Karpas-422 (cell line): ENCODE data around the gene TNP1. TPM values are rescaled to one million over a fixed set of nuclear protein-coding genes. Genes with fewer than 3 reads are reported as not detected.

ENCODE experiments used
- DNase-seq: peaks from one replicate; pipeline ENCODE4 v3.0.0-alpha.2; 2015
- H2AFZ ChIP-seq: fragments of 200-600 bp; sonication (generic); 2 replicates; pipeline ENCODE4 v1.6.1; 2014; ENCODE audit warnings: antibody characterized with exemption, low read length, mixed read lengths
- H3K27ac ChIP-seq: fragments of 200-600 bp; sonication (generic); 2 replicates; pipeline ENCODE4 v1.5.1; 2014; ENCODE audit warnings: mild to moderate bottlenecking, low read length, moderate library complexity
- H3K27me3 ChIP-seq: fragments of 200-600 bp; sonication (generic); 2 replicates; pipeline ENCODE4 v1.6.1; 2014; ENCODE audit warnings: low read length, mixed read lengths
- H3K36me3 ChIP-seq: fragments of 200-600 bp; sonication (generic); 2 replicates; pipeline ENCODE4 v1.6.1; 2014; ENCODE audit warnings: low read length, mixed read lengths; ENCODE audit not compliant: insufficient read depth
- H3K4me1 ChIP-seq: fragments of 200-600 bp; sonication (generic); 2 replicates; pipeline ENCODE4 v1.6.1; 2014; ENCODE audit warnings: mild to moderate bottlenecking, low read length, mixed read lengths
- H3K4me2 ChIP-seq: fragments of 200-600 bp; sonication (generic); 2 replicates; pipeline ENCODE4 v1.6.1; 2014; ENCODE audit warnings: low read length, low read depth, mild to moderate bottlenecking; ENCODE audit not compliant: poor library complexity, severe bottlenecking
- H3K4me3 ChIP-seq: fragments of 200-600 bp; sonication (generic); 2 replicates; pipeline ENCODE4 v1.5.1; 2014; ENCODE audit warnings: mild to moderate bottlenecking, antibody characterized with exemption, low read length, mixed read lengths
- H3K79me2 ChIP-seq: fragments of 200-600 bp; sonication (generic); 2 replicates; pipeline ENCODE4 v1.6.1; 2014; ENCODE audit warnings: mild to moderate bottlenecking, low read length, mixed read lengths
- H3K9ac ChIP-seq: fragments of 200-600 bp; sonication (generic); 2 replicates; pipeline ENCODE4 v1.6.0; 2014; ENCODE audit warnings: low read length
- H3K9me2 ChIP-seq: fragments of 200-600 bp; sonication (generic), shearing (Covaris generic); replicated peaks from 2 replicates; pipeline ENCODE4 v1.6.0; 2014; ENCODE audit warnings: mild to moderate bottlenecking, low read length, moderate library complexity; ENCODE audit not compliant: insufficient read depth
- H3K9me3 ChIP-seq: fragments of 300-700, 200-600 bp; sonication (generic); 2 replicates; pipeline ENCODE4 v1.6.1; 2014; ENCODE audit warnings: low read length, mixed read lengths
- H4K20me1 ChIP-seq: fragments of 200-600 bp; sonication (generic); 2 replicates; pipeline ENCODE4 v1.6.1; 2014; ENCODE audit warnings: mild to moderate bottlenecking, antibody characterized with exemption, low read length, low read depth; ENCODE audit not compliant: insufficient read depth
- total RNA-seq: library from RNA; depleted of rRNA; stranded (reverse); fragments of >200 nt; shearing (Covaris generic); gene quantifications from 2 replicates; pipeline ENCODE4 v1.2.3, GENCODE V29; 2014; ENCODE audit warnings: low replicate concordance; rRNA removed

TNP1 gene
- total RNA-seq, 1 experiment from 2014 or later: not detected

DNA sequence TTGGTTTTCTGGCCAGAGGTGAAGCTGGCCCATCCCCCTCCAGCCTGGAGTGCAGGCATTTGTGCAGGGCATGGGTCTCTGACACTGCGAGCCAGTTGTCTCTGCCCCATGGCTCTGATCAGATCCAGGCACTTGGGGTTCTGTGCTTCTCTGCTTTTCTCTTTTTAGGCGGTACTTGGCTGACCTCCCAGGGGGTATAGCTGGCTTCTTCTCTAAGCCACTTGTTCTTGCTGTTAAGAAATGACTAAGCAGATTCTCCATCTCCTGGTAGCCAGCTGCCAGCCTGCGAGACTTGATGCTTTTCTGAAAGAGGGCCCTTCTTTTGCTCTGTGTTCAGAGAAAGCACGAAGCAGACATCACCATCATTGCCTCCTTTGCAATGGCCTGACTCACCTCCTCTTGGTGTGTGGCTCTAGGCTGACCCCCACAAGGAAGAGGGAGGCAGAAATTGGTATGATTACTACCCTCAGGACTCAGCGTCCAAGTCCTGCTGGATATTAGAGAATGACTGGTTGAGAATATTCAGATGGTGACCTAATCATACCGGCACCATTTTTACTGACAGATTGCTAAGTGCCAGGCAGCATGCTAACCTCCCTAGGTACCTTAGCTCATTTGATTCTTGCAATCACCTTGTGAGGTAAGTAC lies 32.7 kb downstream of the TNP1 start:
- H3K36me3 ChIP-seq: no peaks in the 10 kb centered on the region
- no peak overlapping the region for H2AFZ ChIP-seq
- no peaks in the 10 kb centered on the region for H3K9me2 ChIP-seq
- no peak overlapping the region for H3K4me2 ChIP-seq
- H4K20me1 ChIP-seq: no peaks in the 10 kb centered on the region
- no peak for DNase-seq
- no peaks in the 10 kb centered on the region for H3K27me3 ChIP-seq
- no peak overlapping the region for H3K27ac ChIP-seq
- H3K9me3 ChIP-seq: no peaks in the 10 kb centered on the region
- no peak overlapping the region for H3K4me3 ChIP-seq
- no peaks in the 10 kb centered on the region for H3K79me2 ChIP-seq
- H3K9ac ChIP-seq: no peak overlapping the region
- H3K4me1 ChIP-seq: no peaks in the 10 kb centered on the region

GRCh38 chr2:216822470-216822869 lies 37.4 kb downstream of the TNP1 start:
- Histone ChIP-seq H3K27ac (no peak overlapping the region), H3K9me2 (no peaks in the 10 kb centered on the region), H4K20me1 (no peaks in the 10 kb centered on the region), H3K36me3 (no peaks in the 10 kb centered on the region), H3K4me1 (no peaks in the 10 kb centered on the region), H3K27me3 (no peaks in the 10 kb centered on the region; the same call in 1 of the 2 replicates), H2AFZ (no peak overlapping the region), H3K79me2 (no peaks in the 10 kb centered on the region), H3K4me3 (no peak overlapping the region), H3K9me3 (no peaks in the 10 kb centered on the region), H3K9ac (no peak overlapping the region), H3K4me2 (no peak overlapping the region)
- no peak for DNase-seq

GRCh38 chr2:216820709-216821108 lies 39.2 kb downstream of the TNP1 start:
- no peaks in the 10 kb centered on the region for H3K79me2 ChIP-seq
- no peaks in the 10 kb centered on the region for H3K9me2 ChIP-seq
- H3K4me3 ChIP-seq: no peak overlapping the region
- no peaks in the 10 kb centered on the region for H3K9me3 ChIP-seq
- no peak overlapping the region for H3K4me2 ChIP-seq
- no peak overlapping the region for H3K27ac ChIP-seq
- H3K9ac ChIP-seq: no peak overlapping the region
- H3K4me1 ChIP-seq: no peaks in the 10 kb centered on the region
- no peak overlapping the region for H2AFZ ChIP-seq
- H4K20me1 ChIP-seq: no peaks in the 10 kb centered on the region
- H3K27me3 ChIP-seq: no peaks in the 10 kb centered on the region; the same call in 1 of the 2 replicates
- H3K36me3 ChIP-seq: no peaks in the 10 kb centered on the region
- DNase-seq: no peak

- H3K9ac ChIP-seq: no peak overlapping the region
Measured at GRCh38 chr2:216819766-216820165, 40.1 kb downstream of the TNP1 start.

GRCh38 chr2:216819055-216819454 lies 40.8 kb downstream of the TNP1 start:
- no peaks in the 10 kb centered on the region for H3K79me2 ChIP-seq
- no peak for DNase-seq
- no peaks in the 10 kb centered on the region for H3K9me3 ChIP-seq
- no peaks in the 10 kb centered on the region for H3K4me1 ChIP-seq
- H3K27ac ChIP-seq: no peak overlapping the region
- no peaks in the 10 kb centered on the region for H4K20me1 ChIP-seq
- no peak overlapping the region for H2AFZ ChIP-seq
- no peak overlapping the region for H3K9ac ChIP-seq
- H3K27me3 ChIP-seq: no peaks in the 10 kb centered on the region; the same call in 1 of the 2 replicates
- no peaks in the 10 kb centered on the region for H3K36me3 ChIP-seq
- no peak overlapping the region for H3K4me2 ChIP-seq
- H3K4me3 ChIP-seq: no peak overlapping the region
- H3K9me2 ChIP-seq: no peaks in the 10 kb centered on the region

More at GRCh38 chr2:216819766-216820165, 40.1 kb downstream of the TNP1 start:
- no peak overlapping the region for H3K4me3 ChIP-seq
- no peaks in the 10 kb centered on the region for H3K36me3 ChIP-seq
- DNase-seq: no peak
- no peaks in the 10 kb centered on the region for H4K20me1 ChIP-seq
- no peaks in the 10 kb centered on the region for H3K9me3 ChIP-seq
- H3K4me1 ChIP-seq: no peaks in the 10 kb centered on the region
- no peak overlapping the region for H3K27ac ChIP-seq
- no peaks in the 10 kb centered on the region for H3K9me2 ChIP-seq
- no peak overlapping the region for H3K4me2 ChIP-seq
- H3K79me2 ChIP-seq: no peaks in the 10 kb centered on the region
- no peaks in the 10 kb centered on the region; the same call in 1 of the 2 replicates for H3K27me3 ChIP-seq
- no peak overlapping the region for H2AFZ ChIP-seq

GRCh38 chr2:216810399-216811160 lies 49.3 kb downstream of the TNP1 start:
- Histone ChIP-seq H3K9me2 (no peaks in the 10 kb centered on the region), H4K20me1 (no peaks in the 10 kb centered on the region), H3K79me2 (no peaks in the 10 kb centered on the region), H3K4me2 (no peak overlapping the region), H3K4me3 (no peak overlapping the region), H2AFZ (no peak overlapping the region), H3K4me1 (no peaks in the 10 kb centered on the region), H3K27me3 (no peaks in the 10 kb centered on the region), H3K9me3 (no peaks in the 10 kb centered on the region), H3K27ac (no peak overlapping the region), H3K9ac (no peak overlapping the region), H3K36me3 (no peaks in the 10 kb centered on the region)
- DNase-seq: no peak

Other genes starting within 250 kb of the TNP1 start
- gene IGFBP2, start 226.6 kb downstream of the TNP1 start, total RNA-seq: not detected in 2 replicates
- not detected in 2 replicates for gene IGFBP5, start 164.5 kb downstream of the TNP1 start, total RNA-seq